Endodermal cell (in vitro differentiated cells): ENCODE results near the gene FAM163A. TPM values are rescaled to one million over a fixed set of nuclear protein-coding genes. Genes with fewer than 3 reads are reported as not detected.
A peak's percentile ranks its signal among the peaks of the same experiment; 100 is the strongest.
"Not testable (repeated sequence)": the region's sequence is repeated elsewhere in the genome, so short reads cannot be mapped to it uniquely, and the experiment has no call there.

Source experiments
- DNase-seq: peaks from one replicate; pipeline ENCODE4 v3.0.0-alpha.2; 2017
- H3K27ac ChIP-seq: 2 replicates; pipeline ENCODE4 v1.5.1; 2013; ENCODE audit warnings: mild to moderate bottlenecking, low read depth, low read length, moderate library complexity
- H3K27me3 ChIP-seq: 2 replicates; pipeline ENCODE4 v1.6.1; 2013; ENCODE audit warnings: mild to moderate bottlenecking, low read length, moderate library complexity; ENCODE audit not compliant: insufficient read depth, control insufficient read depth, poor library complexity, severe bottlenecking
- H3K36me3 ChIP-seq: 2 replicates; pipeline ENCODE4 v1.7.0; 2013; ENCODE audit warnings: mild to moderate bottlenecking, low read length, moderate library complexity; ENCODE audit not compliant: control insufficient read depth, insufficient read depth
- H3K4me1 ChIP-seq: one replicate; pipeline ENCODE4 v1.7.0; 2013; ENCODE audit warnings: low read length; ENCODE audit not compliant: control insufficient read depth, insufficient read depth
- H3K4me3 ChIP-seq: 2 replicates; pipeline ENCODE4 v1.5.1; 2013; ENCODE audit warnings: mild to moderate bottlenecking, low read length, moderate library complexity
- H3K9ac ChIP-seq: 2 replicates; pipeline ENCODE4 v1.6.1; 2013; ENCODE audit warnings: mild to moderate bottlenecking, low read length, moderate library complexity; ENCODE audit not compliant: poor library complexity, severe bottlenecking; ENCODE audit errors: extremely low read depth
- H3K9me3 ChIP-seq: 2 replicates; pipeline ENCODE4 v1.6.1; 2013; ENCODE audit warnings: mild to moderate bottlenecking, low read length, moderate library complexity; ENCODE audit not compliant: control insufficient read depth
- H3K27ac Mint-ChIP-seq: 2 replicates; pipeline ENCODE4 v1.8.0; 2020; ENCODE audit warnings: mixed read lengths
- H3K27me3 Mint-ChIP-seq: 2 replicates; pipeline ENCODE4 v1.8.0; 2021; ENCODE audit warnings: mild to moderate bottlenecking, mixed read lengths; ENCODE audit not compliant: insufficient read depth
- H3K36me3 Mint-ChIP-seq: 2 replicates; pipeline ENCODE4 v1.8.0; 2020; ENCODE audit warnings: low read depth, mixed read lengths
- H3K4me1 Mint-ChIP-seq: 2 replicates; pipeline ENCODE4 v1.8.0; 2020; ENCODE audit warnings: mixed read lengths
- H3K4me3 Mint-ChIP-seq: 2 replicates; pipeline ENCODE4 v1.8.0; 2020; ENCODE audit warnings: mild to moderate bottlenecking, moderate library complexity, mixed read lengths
- H3K9me3 Mint-ChIP-seq: 2 replicates; pipeline ENCODE4 v1.8.0; 2020; ENCODE audit warnings: mild to moderate bottlenecking, mixed read lengths
- WGBS, 2 experiments: methylation state at CpG; one replicate each; pipeline versions ENCODE4 v1.1.5 to v1.1.7; 2013; ENCODE audit warnings: missing lambda C conversion rate in 2 of 2, mixed read lengths in 1 of 2; ENCODE audit not compliant: insufficient coverage in 1 of 2, insufficient read length in 1 of 2; 5-methylcytosine and 5-hydroxymethylcytosine counted together
- long read RNA-seq, 4 experiments: library from polyadenylated mRNA in 2 of 4; library from RNA in 1 of 4; library from capped mRNA in 1 of 4; stranded (forward) in 3 of 4; unstranded in 1 of 4; transcript quantifications; one replicate each; pipeline ENCODE4 v2.0.0, GENCODE V29; 2020 to 2021; ENCODE audit warnings: inconsistent platforms in 1 of 4
- polyA plus RNA-seq, 2 experiments: library from polyadenylated mRNA; stranded (reverse); fragments of 50-300 nt; gene quantifications; one replicate each; pipeline ENCODE4 v1.2.3, GENCODE V29; 2013
- total RNA-seq, 2 donors: library from RNA; stranded (reverse); fragmentation: NEBNext Ultra II Directional in 1 of 2; extraction: Animal tissue kit (Norgen Biotek cat#: 25700) in 1 of 2; gene quantifications; 2 replicates in 1 of 2; 3 replicates in 1 of 2; pipeline ENCODE4 v1.2.1, GENCODE V29; 2021
- TF ChIP-seq, protein P1 (sequence below): fragments of 200-600 bp; sonication (generic); conservative IDR thresholded peaks from 2 replicates; pipeline ENCODE4 v1.5.0; 2021; ENCODE audit warnings: antibody characterized with exemption, mild to moderate bottlenecking

The FAM163A gene
- total RNA-seq = not detected
- polyA plus RNA-seq (2013, experiment 1 of 2) = 0.61 TPM
- 0.50 TPM for polyA plus RNA-seq (2013, experiment 2 of 2)
- long read RNA-seq, experiment 1 = 0 reads
- long read RNA-seq, experiment 2 = 0 reads
- long read RNA-seq, experiment 3 = 0 reads
- long read RNA-seq, experiment 4 = 0 reads

GRCh38 chr1:179742717-179743678 lies at the start of gene FAM163A:
TSS of gene FAM163A (plus strand) at chr1:179743291. CDS start at chr1:179813098, 69,807 bp downstream.
- no peak within 1 kb of the TSS for H3K27ac Mint-ChIP-seq
- H3K4me1 Mint-ChIP-seq = no peaks in the 10 kb centered on the region
- Histone ChIP-seq H3K27ac (no peak within 1 kb of the TSS), H3K4me3 (peak within 1 kb of the TSS; percentile 69), H3K27me3 (peaks cover 93% of the 10 kb centered on the region), H3K9me3 (peaks cover 5% of the 10 kb centered on the region), H3K36me3 (no peaks in the 10 kb centered on the region), H3K4me1 (no peaks in the 10 kb centered on the region), H3K9ac (no peak within 1 kb of the TSS)
- 2 to 3% methylated on average over 35 to 92 of the region's 92 CpGs for WGBS, 2 experiments
- peaks cover 88% of the 10 kb centered on the region for H3K27me3 Mint-ChIP-seq
- peak within 1 kb of the TSS; percentile 51 for H3K4me3 Mint-ChIP-seq
- TF ChIP-seq, protein P1, sequence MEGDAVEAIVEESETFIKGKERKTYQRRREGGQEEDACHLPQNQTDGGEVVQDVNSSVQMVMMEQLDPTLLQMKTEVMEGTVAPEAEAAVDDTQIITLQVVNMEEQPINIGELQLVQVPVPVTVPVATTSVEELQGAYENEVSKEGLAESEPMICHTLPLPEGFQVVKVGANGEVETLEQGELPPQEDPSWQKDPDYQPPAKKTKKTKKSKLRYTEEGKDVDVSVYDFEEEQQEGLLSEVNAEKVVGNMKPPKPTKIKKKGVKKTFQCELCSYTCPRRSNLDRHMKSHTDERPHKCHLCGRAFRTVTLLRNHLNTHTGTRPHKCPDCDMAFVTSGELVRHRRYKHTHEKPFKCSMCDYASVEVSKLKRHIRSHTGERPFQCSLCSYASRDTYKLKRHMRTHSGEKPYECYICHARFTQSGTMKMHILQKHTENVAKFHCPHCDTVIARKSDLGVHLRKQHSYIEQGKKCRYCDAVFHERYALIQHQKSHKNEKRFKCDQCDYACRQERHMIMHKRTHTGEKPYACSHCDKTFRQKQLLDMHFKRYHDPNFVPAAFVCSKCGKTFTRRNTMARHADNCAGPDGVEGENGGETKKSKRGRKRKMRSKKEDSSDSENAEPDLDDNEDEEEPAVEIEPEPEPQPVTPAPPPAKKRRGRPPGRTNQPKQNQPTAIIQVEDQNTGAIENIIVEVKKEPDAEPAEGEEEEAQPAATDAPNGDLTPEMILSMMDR = no peak
- H3K9me3 Mint-ChIP-seq = no peaks in the 10 kb centered on the region
- H3K36me3 Mint-ChIP-seq = no peaks in the 10 kb centered on the region
- peak; percentile 81 for DNase-seq

DNA sequence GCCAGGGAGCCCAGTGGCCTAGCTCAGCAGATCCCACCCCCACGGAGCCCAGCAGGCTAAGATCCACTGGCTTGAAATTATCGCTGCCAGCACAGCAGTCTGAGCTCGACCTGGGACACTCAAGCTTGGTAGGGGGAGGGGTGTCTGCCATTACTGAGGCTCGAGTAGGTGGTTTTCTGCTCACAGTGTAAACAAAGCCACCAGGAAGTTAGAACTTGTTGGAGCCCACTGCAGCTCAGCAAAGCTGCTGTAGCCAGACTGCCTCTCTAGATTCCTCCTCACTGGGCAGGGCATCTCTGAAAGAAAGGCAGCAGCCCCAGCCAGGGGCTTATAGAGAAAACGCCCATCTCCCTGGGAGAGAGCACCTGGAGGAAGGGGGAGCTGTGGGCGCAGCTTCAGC lies 48.6 kb upstream of the FAM163A start:
- not testable (repeated sequence) for H3K27ac Mint-ChIP-seq, H3K4me1 Mint-ChIP-seq, H3K36me3 Mint-ChIP-seq, H3K27me3 ChIP-seq, H3K4me3 ChIP-seq, H3K4me1 ChIP-seq, DNase-seq, H3K9me3 ChIP-seq, H3K36me3 ChIP-seq, H3K4me3 Mint-ChIP-seq, H3K9ac ChIP-seq, H3K27ac ChIP-seq
- WGBS, 2 experiments = 67 to 75% methylated on average over 2 to 6 of the region's 6 CpGs
- Mint-ChIP-seq H3K27me3 (peaks cover 23% of the 10 kb centered on the region), H3K9me3 (peaks cover 13% of the 10 kb centered on the region)

DNA sequence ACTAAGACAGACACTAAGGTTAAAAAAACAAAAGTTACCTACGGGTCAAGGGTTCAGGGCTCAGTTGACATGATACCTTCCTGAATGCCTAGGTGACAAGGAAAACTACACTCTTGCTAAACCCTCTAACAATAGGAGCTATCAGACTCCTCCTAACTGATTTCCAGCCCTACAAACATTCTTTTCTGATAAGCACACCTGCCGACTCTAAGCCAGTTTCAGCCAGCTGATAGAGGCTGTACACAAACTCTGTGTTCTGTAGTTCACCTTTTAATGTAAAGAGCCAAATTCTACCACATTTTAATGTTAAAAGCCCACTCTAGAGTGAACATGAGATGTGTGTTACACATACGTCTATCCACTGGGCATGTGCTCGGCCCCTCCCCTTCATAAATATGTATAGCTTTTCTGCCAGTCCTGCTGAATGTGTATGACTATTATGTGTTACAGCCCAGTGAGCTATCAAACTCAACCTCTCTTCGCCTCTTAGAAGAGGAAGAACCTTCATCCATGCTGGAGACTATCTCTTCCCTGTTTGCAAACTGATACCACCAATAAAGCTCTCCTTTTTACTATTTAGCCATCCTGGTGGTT lies 40.0 kb upstream of the FAM163A start:
- Mint-ChIP-seq H3K27ac (peak overlapping the region; percentile 7), H3K27me3 (peaks cover 7% of the 10 kb centered on the region), H3K9me3 (no peaks in the 10 kb centered on the region), H3K4me1 (peaks cover 30% of the 10 kb centered on the region), H3K4me3 (no peak overlapping the region), H3K36me3 (no peaks in the 10 kb centered on the region)
- no peaks in the 10 kb centered on the region for H3K36me3 ChIP-seq
- no peak overlapping the region for H3K27ac ChIP-seq
- H3K27me3 ChIP-seq = no peaks in the 10 kb centered on the region
- TF ChIP-seq, protein P1 = no peak
- H3K9ac ChIP-seq = peak overlapping the region; percentile 68
- H3K9me3 ChIP-seq = no peaks in the 10 kb centered on the region
- peaks cover 22% of the 10 kb centered on the region for H3K4me1 ChIP-seq
- WGBS, 2 experiments = 35 to 64% methylated on average over 5 of the region's 5 CpGs
- peak overlapping the region; percentile 51 for H3K4me3 ChIP-seq
- peak; percentile 56 for DNase-seq
